ENCODE measurements around the gene FREM1. TPM values are rescaled to one million over a fixed set of nuclear protein-coding genes. Genes with fewer than 3 reads are reported as not detected.
A peak's percentile ranks its signal among the peaks of the same experiment; 100 is the strongest.

The FREM1 gene
- total and polyA plus RNA-seq, 2 of the 13 experiments (the other 11 are each of a cell fraction or from before 2014, with no cell fraction given) = 64.3 to 202 TPM

GRCh38 chr9:14693251-14693861 lies 216.9 kb downstream of the FREM1 start, which contains the start of gene ZDHHC21 (continued):
- TF ChIP-seq NPAS2 (CRISPR knock-in tag; IDR thresholded peaks at IDR 0.05; ENCODE audit: borderline replicate concordance) = no peak
- no peak for TF ChIP-seq ZBTB1 (CRISPR knock-in tag; IDR thresholded peaks at IDR 0.05; ENCODE audit: borderline replicate concordance)
- 0 out of 2 replicates have a peak, but pooled peaks have one; percentile 38 for TF ChIP-seq ZNF570 (CRISPR knock-in tag; IDR thresholded peaks at IDR 0.05; ENCODE audit: borderline replicate concordance)
- no peak for TF ChIP-seq FOXK1 (CRISPR knock-in tag; IDR thresholded peaks at IDR 0.05; ENCODE audit: borderline replicate concordance, low read depth)
- 0 out of 2 replicates have a peak, but pooled peaks have one; percentile 35 for TF ChIP-seq ZNF142 (CRISPR knock-in tag; IDR thresholded peaks at IDR 0.05)
- no peak for TF ChIP-seq KDM1A (CRISPR knock-in tag; IDR thresholded peaks at IDR 0.05)
- TF ChIP-seq ZNF660 (CRISPR knock-in tag; IDR thresholded peaks at IDR 0.05; ENCODE audit: borderline replicate concordance, low read depth) = no peak
- TF ChIP-seq ZBTB2 (CRISPR knock-in tag; IDR thresholded peaks at IDR 0.05; ENCODE audit: low read depth) = peak; percentile 66; the same call in 1 of the 2 replicates
- TF ChIP-seq GMEB2 (CRISPR knock-in tag; IDR thresholded peaks at IDR 0.05; ENCODE audit: low read depth) = no peak
- TF ChIP-seq PPARG (CRISPR knock-in tag; conservative IDR thresholded peaks at IDR 0.05) = no peak
- no peak for TF ChIP-seq HNRNPL (IDR thresholded peaks at IDR 0.05; ENCODE audit: low read depth, low read length)
- peak; percentile 86 for TF ChIP-seq NR2C2 (CRISPR knock-in tag; IDR thresholded peaks at IDR 0.05; ENCODE audit: borderline replicate concordance)
- TF ChIP-seq TCF7L2 (IDR thresholded peaks at IDR 0.05; ENCODE audit: low read depth, low read length) = no peak
- TF ChIP-seq CAMTA2 (CRISPR knock-in tag; IDR thresholded peaks at IDR 0.05; ENCODE audit: borderline replicate concordance) = no peak
- peak; percentile 90 for TF ChIP-seq ZFP91 (CRISPR knock-in tag; IDR thresholded peaks at IDR 0.05; ENCODE audit: borderline replicate concordance)
- TF ChIP-seq RFX1 (IDR thresholded peaks at IDR 0.05) = no peak
- no peak for TF ChIP-seq FOSL2 (CRISPR knock-in tag; IDR thresholded peaks at IDR 0.05)
- TF ChIP-seq ZNF331 (CRISPR knock-in tag; IDR thresholded peaks at IDR 0.05) = peak; percentile 49
- no peak for TF ChIP-seq SMAD1 (CRISPR knock-in tag; IDR thresholded peaks at IDR 0.05; ENCODE audit: borderline replicate concordance, low read depth)
